DMS114 treated with DMSO at 0.1 percent for 48 hours (cell line): ENCODE results near the gene ARMC6.

Source experiments
- DNase-seq: peaks from one replicate; lab custom pipeline; 2025; ENCODE audit not compliant: unreplicated experiment; lab: John Stamatoyannopoulos, UW

Gene ARMC6

GRCh38 chr19:19054315-19054938 lies 21.0 kb downstream of the ARMC6 start:
- no peak for DNase-seq

- no peak for DNase-seq
Measured at GRCh38 chr19:19054939-19055440, 21.6 kb downstream of the ARMC6 start.

GRCh38 chr19:19055701-19056100 lies 22.3 kb downstream of the ARMC6 start:
- no peak for DNase-seq

- no peak for DNase-seq
Measured at GRCh38 chr19:19056636-19057275, 23.4 kb downstream of the ARMC6 start.

DNA sequence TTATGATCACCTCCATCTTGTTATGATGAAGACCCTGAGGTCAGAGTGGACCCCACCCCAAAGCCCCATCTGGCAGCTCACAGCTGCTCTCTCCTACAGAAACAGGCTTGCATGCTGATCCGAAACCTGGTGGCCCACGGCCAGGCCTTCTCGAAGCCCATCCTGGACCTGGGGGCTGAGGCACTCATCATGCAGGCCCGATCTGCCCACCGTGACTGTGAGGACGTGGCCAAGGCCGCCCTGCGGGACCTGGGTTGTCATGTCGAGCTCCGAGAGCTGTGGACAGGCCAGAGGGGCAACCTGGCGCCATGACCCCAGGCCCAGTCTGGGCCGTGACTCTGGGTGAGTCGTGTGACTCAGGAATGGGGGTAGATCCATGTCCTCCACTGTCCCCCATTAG lies 23.9 kb downstream of the ARMC6 start:
- no peak for DNase-seq

DNA sequence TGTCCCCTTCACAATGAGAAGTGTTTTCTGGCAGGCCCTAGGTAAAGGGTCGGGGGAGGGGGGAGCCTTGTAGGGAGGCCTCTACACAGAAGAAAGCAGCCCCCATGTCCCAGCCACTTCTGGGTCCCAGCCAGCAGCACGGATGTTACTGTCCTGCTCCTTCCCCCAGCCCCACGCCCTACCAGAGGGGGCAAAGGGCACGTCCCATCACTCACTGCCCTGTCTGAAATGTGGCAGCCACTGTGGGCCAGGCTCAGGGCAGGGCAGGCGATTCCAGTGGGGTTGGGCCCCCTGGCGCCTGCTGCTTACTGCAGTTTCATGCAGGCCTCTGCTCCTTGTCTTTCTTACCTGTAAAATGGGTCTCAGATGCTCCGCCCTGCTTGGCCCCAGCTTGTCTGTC lies 24.3 kb downstream of the ARMC6 start:
- DNase-seq, result no peak

GRCh38 chr19:19059018-19059836 lies 25.8 kb downstream of the ARMC6 start:
- DNase-seq, result no peak

DNA sequence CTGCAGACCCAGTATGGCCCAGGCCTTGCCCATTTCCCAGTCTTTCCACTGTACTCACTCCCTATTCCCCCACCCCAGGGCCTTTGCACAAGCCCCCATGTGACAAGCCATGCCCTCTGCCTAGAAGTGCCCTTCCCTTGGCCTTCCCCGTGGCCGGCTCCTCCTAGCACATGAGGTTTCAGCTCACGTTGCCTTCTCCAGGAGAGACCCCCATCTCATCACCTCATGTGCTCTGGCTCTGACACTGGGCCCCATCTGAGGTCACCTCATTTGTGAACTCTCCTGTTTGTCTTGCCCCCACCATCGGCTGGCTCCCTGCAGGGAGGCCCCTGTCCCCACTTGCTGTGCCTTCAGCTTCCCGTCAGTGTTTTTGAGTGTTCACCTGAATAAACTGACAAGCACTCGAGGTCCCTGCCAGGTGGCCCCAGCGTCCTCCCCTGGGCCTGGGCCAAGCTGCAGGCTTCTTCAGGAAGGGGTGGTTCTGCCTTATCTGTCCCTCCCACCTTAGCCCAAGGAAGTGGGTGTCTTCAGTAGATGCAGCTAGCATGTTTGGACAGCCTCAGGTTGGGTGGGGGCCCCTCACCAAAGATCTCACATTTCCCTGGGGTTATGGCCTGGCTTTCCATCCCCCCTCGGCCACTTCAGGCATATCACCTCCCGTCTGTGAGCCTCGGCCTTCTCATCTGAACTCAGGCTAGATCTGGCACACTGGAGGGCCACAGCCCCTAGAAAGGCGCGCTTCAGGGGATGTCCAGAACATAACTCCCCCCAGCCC lies 26.6 kb downstream of the ARMC6 start:
- DNase-seq, result no peak

DNA sequence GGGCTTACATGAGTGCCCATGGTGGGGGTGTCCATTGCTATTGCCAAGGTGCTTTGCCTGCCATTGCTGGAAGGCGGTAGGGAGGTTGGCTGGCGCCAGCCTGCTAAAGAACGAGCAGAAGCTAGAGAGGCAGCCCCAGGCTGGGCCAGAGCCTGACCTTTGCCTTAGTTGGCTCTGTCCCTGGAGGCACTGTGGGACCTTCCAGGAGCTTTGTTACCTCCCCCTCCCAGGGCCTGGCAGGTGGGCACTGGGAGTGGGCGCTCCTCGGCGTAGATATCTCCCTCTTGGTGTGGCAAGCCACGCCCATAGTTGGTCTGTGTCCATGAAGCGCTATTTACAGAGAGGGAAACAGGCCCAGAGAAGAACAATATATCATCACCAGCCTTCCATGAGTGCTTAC lies 28.1 kb downstream of the ARMC6 start:
- no peak for DNase-seq

GRCh38 chr19:19062454-19063182 lies 29.2 kb downstream of the ARMC6 start:
- DNase-seq, result no peak

DNA sequence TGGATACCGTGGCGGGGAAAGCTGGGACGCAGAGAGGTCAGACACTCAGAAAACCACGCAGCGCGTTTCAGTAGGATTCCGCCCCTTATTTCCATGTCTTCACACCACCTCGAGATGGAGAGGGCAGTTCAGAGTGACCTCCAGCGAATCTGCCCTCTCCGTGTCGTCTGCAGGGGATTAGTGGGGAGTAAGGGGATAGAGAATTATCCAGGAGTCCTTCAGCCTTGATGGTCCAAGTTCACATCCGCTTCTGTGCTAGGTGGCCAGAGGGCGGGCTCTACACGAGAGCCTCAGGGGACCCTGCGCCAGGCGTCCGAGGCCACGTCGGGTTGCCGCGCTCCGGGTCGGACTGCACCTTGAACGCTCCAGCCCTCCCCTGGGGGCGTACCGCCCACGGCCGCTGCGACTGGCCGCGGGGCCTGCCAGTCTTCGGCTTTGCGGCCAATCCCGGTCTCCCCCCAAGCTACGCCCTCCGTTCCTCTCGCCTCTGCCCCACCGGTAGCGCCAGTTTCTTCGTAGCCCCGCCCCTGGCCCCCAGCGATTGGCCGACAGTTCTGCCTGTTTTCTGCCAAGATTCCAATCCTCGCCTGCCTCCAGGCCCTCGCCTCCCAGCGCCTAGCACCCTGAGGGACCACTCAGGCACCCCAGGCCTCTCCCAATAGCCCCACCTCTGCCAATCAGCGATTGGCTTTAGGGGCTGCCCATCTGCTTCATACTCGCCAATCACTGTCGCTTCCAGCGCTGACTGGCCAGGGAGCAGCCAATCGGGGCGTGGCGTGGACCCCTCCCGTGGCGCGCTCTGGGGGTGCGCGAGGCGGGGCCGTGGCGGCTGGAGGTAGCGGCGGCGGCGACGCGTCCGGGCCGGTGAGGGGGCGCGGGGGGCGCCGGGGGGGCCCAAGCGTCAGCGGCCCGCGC lies 30.0 kb downstream of the ARMC6 start, which contains the start of gene SLC25A42:
TSS of gene SLC25A42 (plus strand) at position 812 of the 915 bp plus-strand sequence. CDS start 32,131 bp downstream, outside the sequence.
- DNase-seq, result peak; percentile 99

- peak; percentile 49 for DNase-seq
Measured at GRCh38 chr19:19064098-19064722, 30.8 kb downstream of the ARMC6 start.

GRCh38 chr19:19064811-19065745 lies 31.7 kb downstream of the ARMC6 start:
- DNase-seq, result no peak

DNA sequence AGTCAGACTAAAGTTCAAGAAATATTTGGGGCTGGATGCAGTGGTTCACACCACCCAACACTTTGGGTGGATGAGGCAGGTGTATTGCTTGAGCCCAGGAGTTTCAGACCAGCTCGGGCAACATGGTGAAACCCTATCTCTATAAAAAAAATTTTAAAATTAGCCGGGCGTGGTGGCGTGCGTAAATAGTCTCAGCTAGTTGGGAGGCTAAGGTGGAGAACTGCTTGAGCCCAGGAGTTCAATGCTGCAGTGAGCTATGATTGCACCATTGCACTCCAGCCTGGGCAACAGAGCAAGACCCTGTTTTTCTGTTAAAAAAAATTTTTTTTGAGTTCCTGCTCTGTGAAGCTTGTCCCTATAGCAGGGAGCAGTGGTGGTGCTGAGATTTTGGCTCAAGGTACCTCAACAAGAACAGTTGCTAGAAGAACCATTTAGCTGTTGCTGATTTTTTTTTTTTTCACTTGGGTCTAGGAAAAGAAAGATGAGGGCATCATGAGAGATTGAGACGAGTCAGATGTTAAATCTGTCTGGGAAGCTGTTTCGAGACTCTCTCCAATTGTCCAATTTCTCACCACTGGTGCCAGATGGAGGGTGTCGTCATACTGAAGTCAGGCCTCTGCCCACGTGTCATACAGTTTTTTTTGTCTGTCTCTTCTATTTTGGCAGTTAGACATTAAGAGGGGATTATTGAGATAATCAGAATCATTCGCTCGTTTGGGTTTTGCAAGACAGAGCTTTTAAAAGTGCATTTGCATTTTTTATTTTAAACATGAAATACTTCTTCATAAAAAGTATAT lies 34.1 kb downstream of the ARMC6 start:
- DNase-seq, result no peak

DNA sequence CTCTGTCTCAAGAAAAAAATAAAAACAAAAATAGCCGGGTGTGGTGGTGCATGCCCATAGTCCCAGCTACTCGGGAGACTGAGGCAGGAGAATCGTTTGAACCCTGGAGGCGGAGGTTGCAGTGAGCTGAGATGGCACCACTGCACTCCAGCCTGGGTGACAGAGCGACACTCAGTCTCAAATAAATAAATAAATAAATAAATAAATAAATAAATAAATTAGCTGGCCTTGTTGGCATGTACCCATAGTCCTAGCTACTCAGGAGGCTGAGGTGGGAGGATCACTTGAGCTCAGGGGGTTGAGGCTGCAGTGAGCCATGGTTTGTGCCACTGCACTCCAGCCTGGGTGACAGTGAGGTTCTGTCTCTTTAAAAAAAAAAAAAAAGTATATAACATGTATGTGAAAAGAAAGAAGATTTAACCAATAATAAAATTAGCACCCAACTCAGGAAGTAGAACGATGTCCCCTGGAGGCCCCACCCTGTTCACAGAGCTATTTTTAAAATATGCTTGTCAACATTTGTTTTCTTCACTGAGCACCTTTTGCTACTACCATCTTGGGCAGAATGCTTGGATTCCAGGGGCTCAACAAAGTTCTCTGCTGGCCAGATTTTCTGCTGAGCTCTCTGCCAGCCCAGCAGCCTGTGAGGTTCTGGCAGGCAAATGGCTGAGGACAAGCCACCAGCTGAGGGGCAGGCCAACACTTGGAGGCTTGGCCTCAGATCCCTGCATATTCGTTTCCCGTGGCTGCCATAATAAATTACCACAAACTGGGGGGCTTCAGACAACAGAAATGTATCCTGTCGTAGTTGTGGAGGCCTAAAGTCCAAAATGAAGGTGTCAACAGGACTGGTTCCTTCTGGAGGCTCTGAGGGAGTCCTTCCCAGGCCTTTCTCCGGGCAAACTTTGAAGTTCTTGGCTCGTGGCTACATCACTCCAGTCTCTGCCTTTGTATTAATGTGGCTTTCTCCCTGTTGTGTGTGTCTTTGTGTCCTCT lies 35.6 kb downstream of the ARMC6 start:
- DNase-seq, result no peak

- DNase-seq, result no peak
Measured at GRCh38 chr19:19071897-19072296, 38.5 kb downstream of the ARMC6 start.
